ENCODE measurements around the gene PTGES3L.
"Not testable (repeated sequence)": the region's sequence is repeated elsewhere in the genome, so short reads cannot be mapped to it uniquely, and the experiment has no call there.

The PTGES3L gene

GRCh38 chr17:42982266-42982665 lies 2.4 kb upstream of the PTGES3L start:
- DNase-seq (ENCODE audit: low read depth in 2 of 3, low spot score in 2 of 3) = no peak

- DNase-seq (ENCODE audit: low read depth in 2 of 3, low spot score in 2 of 3) = peak in 2 of 3 experiments; percentile 29 to 39
Measured at GRCh38 chr17:42980766-42981397, 1.0 kb upstream of the PTGES3L start.

- DNase-seq (ENCODE audit: low read depth in 2 of 3, low spot score in 2 of 3) = peak; percentile 77 to 90 (median 85)
Measured at GRCh38 chr17:42980274-42980765, 440 bp upstream of the PTGES3L start, which contains the start of gene RUNDC1. TSS of gene RUNDC1 (plus strand) at chr17:42980565. CDS start at chr17:42980577, 12 bp downstream.

GRCh38 chr17:42975701-42976100 lies 4.2 kb downstream of the PTGES3L start:
- DNase-seq (ENCODE audit: low read depth in 2 of 3, low spot score in 2 of 3) = not testable (repeated sequence)

GRCh38 chr17:42975265-42975664 lies 4.6 kb downstream of the PTGES3L start:
- no peak for DNase-seq (ENCODE audit: low read depth in 2 of 3, low spot score in 2 of 3)

GRCh38 chr17:42973323-42973722 lies 6.6 kb downstream of the PTGES3L start:
- not testable (repeated sequence) for DNase-seq (ENCODE audit: low read depth in 2 of 3, low spot score in 2 of 3)

- no peak for DNase-seq (ENCODE audit: low read depth in 2 of 3, low spot score in 2 of 3)
Measured at GRCh38 chr17:42971589-42971988, 8.3 kb downstream of the PTGES3L start.

GRCh38 chr17:42969001-42969581 lies 10.8 kb downstream of the PTGES3L start:
- DNase-seq (ENCODE audit: low read depth in 2 of 3, low spot score in 2 of 3) = no peak

- DNase-seq (ENCODE audit: low read depth in 2 of 3, low spot score in 2 of 3) = no peak
Measured at GRCh38 chr17:42967925-42968324, 12.0 kb downstream of the PTGES3L start.

- peak; percentile 59 to 74 (median 70) for DNase-seq (ENCODE audit: low read depth in 2 of 3, low spot score in 2 of 3)
Measured at GRCh38 chr17:42964161-42964932, 15.5 kb downstream of the PTGES3L start, which contains the start of gene AARSD1. TSS of gene AARSD1 (minus strand) at chr17:42964454. CDS start at chr17:42964440, 14 bp downstream.

- DNase-seq (ENCODE audit: low read depth in 2 of 3, low spot score in 2 of 3) = no peak
Measured at GRCh38 chr17:42953669-42954068, 26.2 kb downstream of the PTGES3L start.

GRCh38 chr17:42950044-42950783 lies 29.7 kb downstream of the PTGES3L start:
- DNase-seq (ENCODE audit: low read depth in 2 of 3, low spot score in 2 of 3) = no peak

- DNase-seq (ENCODE audit: low read depth in 2 of 3, low spot score in 2 of 3) = no peak
Measured at GRCh38 chr17:42946812-42947211, 33.1 kb downstream of the PTGES3L start.

GRCh38 chr17:42944211-42944610 lies 35.7 kb downstream of the PTGES3L start:
- DNase-seq (ENCODE audit: low read depth in 2 of 3, low spot score in 2 of 3) = no peak

- peak in 1 of 3 experiments; percentile 1 for DNase-seq (ENCODE audit: low read depth in 2 of 3, low spot score in 2 of 3)
Measured at GRCh38 chr17:42937712-42938596, 41.9 kb downstream of the PTGES3L start.

- DNase-seq (ENCODE audit: low read depth in 2 of 3, low spot score in 2 of 3) = no peak
Measured at GRCh38 chr17:42929497-42929844, 50.4 kb downstream of the PTGES3L start.

GRCh38 chr17:42928714-42929496 lies 51.0 kb downstream of the PTGES3L start:
- peak in 2 of 3 experiments; percentile 2 to 22 for DNase-seq (ENCODE audit: low read depth in 2 of 3, low spot score in 2 of 3)

- DNase-seq (ENCODE audit: low read depth in 2 of 3, low spot score in 2 of 3) = no peak
Measured at GRCh38 chr17:42924891-42925290, 55.0 kb downstream of the PTGES3L start.

- DNase-seq (ENCODE audit: low read depth in 2 of 3, low spot score in 2 of 3) = not testable (repeated sequence)
Measured at GRCh38 chr17:42923472-42923871, 56.4 kb downstream of the PTGES3L start.
